HG03575 (cell line): ENCODE data around the gene HOXB4.

Experiments
- ATAC-seq: cut with Tn5 transposase; IDR thresholded peaks from one replicate; pipeline ENCODE4 v1.9.1; 2021; ENCODE audit not compliant: unreplicated experiment, insufficient number of reproducible peaks, low FRiP score; ENCODE audit errors: extremely low read depth

The HOXB4 gene

DNA sequence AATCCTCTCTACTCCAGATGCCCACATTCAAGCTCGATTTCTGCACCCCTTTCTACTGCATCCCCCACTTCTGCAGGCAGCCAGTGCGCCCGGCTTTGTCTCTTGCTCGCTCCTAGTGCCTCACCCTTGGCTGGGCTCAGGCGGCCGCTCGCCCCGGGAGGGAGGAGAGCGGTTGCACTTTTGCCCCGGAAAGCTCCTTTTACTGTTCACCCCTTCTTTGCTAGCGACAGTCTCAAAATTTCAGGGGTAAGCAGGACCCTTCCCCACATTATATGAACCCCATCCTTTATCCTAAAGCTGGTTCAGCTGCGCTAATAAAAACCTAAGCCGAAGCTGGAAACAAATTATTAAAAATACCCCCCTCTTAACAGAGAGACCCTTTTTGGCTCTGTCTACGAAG is 14.4 kb upstream of the HOXB4 start:
- no peak for ATAC-seq

DNA sequence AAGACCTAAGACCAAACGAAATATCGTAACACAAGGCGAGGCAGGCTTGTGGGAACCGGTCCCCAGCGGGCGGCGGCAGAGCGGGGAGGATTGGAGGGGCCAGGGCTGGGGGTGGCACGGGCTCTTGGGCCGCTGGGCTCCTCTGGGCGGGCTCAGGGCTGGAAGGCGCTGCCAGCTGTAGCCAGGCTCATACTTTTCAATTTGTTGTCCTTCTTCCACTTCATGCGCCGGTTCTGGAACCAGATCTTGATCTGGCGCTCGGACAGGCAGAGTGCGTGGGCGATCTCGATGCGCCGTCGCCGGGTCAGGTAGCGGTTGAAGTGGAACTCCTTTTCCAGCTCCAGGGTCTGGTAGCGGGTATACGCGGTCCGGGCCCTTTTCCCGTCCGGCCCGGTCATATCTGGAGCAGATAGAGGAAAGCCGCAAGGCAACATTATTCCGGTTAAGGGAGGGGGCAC is 13.9 kb upstream of the HOXB4 start:
- no peak for ATAC-seq

DNA sequence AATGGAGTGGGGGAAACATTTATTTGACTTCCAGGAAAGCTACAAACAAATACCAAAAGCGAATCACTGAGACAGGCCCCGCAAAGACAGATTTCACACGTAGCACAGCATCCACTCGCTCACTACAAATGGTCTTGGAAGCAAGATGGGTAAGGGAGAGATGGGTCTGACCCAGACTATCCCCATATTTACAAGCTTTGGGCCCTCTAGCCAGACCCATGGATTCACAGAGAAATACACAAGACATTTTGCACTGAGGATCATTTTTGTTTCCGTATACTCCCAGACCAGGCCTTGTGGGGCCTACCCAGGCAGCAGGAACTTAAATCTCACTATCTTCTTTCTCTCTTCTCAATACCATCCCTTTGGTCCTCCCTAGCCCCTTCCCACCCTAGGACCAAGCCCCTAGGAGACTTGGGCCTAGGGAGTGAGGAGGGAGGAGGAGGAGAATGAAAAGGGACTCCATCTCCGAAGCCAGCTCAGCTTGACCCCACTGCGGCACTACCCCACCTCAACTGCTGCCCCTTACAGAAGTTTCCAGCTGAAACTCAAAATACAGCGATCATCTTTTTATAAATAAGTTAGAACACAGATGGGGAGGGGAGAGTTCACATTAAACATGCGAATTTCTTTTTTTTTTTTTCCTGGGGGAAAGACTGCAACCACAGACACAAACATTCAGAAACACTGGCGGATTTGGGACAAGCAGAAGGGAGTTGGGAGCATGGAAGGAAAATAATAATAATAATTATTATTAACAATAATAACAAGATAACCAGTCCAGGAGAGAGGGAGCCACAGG is 13.3 kb upstream of the HOXB4 start:
- no peak for ATAC-seq

DNA sequence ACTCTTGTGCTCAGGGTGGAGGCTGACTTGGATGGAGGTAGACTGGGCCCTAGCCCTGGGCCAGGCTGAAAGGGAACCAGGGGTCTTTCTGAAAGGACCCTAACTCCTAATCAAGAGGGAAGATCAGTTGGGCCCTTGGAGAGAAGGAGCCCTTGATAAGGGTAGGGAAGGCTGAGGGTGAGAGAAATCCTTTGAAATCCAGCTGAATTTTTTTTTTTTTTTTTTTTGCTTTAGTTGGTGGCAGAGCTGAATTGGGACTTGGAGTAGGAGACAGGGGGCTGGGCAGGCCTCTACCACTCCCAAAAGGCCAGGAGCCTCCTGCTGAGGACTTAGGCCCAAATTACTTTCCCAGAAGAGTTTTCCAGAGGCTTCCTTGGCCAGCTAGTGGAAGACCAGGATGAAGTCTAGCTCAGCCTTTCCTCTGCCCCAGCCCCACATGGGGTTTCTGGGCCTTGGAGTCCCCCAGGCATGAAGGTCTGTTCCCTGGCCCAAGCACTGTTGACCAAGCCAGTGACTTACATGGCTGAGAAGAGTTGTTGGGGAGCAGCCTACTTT is 12.5 kb upstream of the HOXB4 start:
- no peak for ATAC-seq

DNA sequence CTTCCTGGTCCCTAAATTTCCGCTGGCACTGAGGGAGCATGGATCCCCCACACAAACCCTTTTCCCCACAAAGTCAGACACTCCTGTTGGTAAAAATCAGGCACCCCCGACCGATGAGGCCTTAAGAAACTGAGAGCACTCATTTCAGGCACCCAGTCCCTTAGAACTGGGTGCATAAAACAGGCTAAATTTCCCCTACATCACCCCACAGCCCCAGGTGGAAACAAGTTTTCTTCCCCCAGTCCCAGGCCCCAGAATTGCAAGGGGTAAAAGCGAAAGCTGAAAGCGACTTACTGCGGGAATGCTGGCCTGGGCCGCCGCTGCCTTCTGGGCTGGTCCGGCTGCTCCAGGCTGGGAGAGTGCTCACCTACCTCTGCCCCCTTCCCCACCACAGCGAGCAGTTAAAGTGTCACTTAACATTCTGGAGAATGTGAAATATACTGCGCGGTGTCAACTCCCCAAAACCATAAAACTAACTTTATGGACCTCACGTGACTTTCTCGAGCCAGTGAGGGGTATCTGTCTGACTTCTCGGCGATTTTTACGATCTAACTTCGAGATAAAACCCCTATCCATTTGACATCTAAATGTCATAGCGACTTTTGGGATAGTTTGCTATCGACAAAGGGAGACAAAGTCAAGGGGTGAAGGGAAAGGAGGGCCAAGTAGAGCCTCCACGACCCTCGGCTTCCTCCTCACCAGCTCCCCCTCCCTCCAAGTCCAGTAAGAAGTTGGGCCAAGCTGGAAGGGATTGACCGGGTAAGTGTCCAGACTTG is 11.9 kb upstream of the HOXB4 start, which contains the start of gene HOXB3:
HOXB3 (minus strand) TSS at position 411 of the 776 bp plus-strand sequence. CDS start 37,767 bp downstream, outside the sequence.
- ATAC-seq: no peak

DNA sequence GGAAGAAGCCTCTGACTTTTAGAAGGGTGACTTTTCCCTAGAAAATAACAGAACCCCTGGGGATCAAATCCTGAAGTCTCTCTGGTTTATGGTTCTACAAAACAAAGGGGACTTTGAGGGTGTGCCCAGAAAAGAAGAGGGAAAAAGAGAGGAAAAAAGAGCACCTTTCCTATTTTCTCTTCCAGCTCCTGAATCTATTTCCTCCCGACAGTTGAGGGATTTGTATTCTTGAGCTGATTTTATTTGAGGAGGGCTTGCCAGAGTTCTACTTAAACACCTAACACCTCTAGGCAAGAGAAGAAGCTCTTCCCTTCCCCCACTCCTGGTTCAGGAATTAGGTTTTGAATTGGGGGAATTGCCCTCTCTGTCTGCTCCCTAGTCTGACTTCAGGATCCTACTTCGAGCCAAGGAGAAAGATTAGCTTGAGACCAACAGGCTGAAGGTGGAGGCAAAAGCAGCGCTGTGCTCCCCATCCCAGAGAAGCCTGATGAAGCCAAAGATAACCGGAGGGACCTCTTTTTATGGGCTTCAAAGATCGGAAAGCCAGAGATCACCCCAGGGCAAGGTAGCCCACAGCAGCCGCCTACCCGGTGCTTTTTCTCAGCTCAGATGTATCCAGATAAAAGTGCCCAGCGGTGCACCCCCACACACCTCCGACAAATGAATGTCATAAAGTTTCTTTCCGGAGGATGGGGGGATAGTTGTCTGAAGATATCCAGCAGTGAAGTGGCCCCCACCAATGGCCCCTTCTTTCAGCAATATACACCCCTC is 11.1 kb upstream of the HOXB4 start:
- no peak for ATAC-seq

DNA sequence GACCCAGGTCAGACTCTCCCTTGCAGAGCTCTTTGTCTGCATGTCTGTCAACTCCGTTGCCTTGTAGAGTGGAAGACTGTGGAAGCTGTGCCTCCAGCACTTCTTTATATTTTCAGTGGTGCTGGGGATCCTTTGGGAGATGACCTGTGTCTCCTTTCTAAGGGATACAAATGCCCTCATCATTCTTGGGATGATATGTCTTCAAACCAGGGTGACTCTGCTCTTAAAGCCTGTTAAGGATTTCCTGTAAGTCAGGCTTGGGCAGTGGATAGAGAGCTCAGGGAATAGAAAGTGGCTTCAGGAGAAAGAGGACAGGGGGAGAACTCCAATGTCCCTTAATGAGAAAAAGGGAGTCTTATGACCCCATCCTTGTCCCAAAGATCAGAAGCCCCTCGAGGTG is 10.4 kb upstream of the HOXB4 start:
- no peak for ATAC-seq

DNA sequence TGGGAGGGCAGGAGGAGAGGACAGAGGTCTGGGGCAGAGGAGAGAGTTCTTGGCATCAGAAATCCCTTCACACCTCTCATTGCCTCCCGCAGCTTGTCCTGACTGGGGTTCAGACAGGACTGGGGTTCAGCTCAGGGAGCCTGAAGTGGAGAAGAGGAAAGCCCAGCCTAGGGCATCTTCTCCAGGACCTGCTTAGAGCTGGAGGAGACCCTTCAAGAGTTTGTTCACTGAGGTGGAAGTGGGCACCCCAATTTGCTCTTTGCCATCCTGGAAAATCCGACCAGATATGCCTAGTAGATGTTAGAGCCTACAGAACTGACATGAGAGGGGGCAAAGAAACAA is 9.9 kb upstream of the HOXB4 start:
- ATAC-seq: no peak

DNA sequence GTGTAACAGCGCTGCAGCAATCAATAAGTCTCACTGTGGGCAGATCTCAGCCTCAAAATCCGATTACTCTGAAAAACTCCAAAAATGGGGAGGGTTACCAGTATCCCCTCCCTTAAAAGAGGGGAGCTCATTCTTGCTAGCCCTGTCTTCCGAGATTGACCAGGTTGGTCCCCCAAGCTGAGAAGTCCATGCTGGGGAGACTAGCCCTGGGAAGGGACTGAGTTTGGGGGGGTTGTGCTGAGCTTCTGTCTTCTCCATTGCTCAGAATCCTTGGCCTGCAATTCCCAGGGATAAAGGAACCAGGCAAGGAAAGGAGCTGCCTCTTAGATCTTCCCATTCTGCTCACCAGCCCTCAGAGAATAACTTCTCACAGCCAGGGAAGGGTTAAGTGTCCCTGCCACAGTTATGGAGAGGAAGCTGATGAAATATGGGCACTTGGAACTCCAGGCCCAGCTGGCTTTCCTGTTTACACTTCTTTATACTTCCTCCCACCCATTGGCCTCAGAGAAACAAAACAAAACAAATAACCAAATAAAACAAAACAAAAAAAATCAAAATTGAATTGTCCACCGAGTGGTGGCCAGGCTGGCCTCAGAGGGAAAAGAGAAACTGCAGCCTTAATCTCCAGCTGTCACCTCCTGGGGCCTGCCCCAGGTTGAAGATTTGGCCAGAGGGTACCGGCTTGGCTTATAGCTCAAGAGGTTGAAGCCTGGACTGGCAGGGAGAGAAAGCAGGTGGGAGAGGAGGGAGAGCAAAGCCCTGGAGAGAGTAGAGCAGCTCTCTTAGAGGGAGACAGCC is 9.3 kb upstream of the HOXB4 start:
- no peak for ATAC-seq

DNA sequence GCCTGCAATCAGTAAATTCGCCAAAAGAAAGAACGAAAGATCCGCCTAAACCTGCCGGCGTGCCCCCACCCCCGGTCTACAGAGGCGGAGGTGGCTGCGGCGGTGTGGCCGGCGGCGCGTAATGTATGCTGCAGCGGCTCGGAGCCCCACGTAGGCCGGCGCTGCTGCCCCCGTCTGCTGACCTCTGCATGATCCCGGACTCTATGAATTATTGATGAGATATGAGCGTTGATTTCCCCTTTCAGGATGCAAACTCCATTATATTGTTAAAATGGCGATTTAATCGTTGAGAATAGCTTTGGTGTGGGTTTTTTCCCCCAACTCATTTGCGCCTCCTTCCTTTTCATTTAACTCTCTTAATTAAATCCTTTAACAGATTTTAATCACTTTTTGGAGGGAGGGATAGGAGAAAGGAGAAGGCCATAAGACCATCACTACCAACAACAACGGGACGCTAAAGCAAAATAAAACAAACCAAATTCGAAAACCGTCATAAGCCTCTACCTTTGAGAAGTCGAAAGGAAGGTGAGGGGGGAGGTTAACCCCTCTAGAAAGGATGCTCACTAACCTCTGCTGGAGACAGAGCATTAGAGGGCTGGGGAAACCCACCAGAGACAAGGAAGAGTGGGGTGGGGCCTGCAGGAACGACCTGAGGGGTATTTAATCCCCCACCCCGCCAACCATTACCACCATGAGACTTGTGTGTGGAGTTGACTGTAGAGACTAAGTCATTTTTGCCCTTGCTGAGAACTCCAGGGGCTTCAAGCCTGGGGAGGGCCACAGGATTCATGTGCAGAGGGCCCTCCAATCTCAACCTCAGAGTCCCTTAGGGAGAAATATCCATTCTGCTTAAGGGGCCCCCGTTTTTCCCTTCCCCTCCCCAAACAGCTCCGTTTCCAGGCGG is 8.5 kb upstream of the HOXB4 start:
- no peak for ATAC-seq

DNA sequence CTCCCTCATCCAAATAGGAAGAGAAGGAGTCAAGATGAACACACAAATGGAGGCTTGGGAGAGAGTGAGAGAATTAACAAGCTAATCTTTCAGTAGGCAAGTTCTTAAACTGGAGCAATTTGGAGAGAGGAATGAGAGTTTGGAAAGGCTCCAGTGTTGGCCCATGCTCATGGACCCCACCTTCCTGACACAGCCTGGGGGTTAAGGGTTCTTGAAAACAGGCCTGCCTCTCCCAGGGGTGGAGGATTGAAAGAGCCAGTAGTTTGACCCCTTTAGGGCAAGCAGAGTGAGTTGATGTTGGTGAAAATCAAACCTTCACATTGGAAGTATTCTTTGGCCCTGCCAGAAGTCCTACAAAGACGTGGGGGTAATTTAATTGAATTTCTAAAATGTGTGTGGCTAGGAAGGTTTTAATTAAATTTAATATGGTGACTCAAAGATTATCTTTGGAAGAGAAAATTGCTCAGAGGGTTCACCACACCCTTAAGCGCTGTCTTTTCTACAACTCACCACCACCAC is 6.1 kb upstream of the HOXB4 start:
- no peak for ATAC-seq

DNA sequence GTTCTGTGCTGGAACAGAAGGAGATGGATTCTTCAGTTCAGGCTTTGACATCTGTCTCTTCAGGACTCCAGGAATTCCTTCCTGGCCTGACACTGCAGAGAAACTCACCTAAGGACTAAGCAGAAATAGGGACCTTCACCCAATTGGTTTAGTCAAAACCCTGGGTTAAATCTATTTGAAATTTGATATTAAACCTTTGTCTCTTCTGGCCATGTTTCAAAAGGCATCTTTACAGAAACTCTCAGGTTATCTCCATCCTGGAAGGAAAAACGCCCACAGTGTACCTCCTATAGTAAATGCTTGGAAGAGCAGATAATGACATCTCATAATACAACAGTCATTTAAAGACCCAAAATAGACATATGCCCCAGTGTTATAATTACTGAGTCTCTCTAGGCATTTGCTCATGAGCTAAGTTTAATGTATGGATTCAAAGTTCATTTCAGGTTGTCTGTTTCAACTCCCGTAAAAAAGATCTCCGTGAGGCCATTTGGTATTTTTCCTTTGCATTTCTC is 5.6 kb upstream of the HOXB4 start:
- no peak for ATAC-seq

DNA sequence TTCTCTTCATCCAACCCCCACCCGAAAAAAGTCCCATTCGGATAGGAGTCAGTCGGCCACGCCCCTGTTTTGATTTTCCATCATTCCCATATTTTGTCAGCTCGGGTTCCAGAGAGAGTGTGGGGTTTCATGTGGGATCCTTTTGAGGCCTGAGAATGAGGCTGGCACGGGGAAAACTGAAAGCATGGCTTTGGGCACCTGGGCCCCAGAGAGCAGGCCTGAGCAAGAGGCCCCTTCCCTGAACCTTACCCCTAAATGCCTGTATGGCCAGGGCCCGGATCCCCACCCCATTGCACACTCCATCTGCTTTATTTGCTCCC is 4.6 kb upstream of the HOXB4 start:
- ATAC-seq: no peak

DNA sequence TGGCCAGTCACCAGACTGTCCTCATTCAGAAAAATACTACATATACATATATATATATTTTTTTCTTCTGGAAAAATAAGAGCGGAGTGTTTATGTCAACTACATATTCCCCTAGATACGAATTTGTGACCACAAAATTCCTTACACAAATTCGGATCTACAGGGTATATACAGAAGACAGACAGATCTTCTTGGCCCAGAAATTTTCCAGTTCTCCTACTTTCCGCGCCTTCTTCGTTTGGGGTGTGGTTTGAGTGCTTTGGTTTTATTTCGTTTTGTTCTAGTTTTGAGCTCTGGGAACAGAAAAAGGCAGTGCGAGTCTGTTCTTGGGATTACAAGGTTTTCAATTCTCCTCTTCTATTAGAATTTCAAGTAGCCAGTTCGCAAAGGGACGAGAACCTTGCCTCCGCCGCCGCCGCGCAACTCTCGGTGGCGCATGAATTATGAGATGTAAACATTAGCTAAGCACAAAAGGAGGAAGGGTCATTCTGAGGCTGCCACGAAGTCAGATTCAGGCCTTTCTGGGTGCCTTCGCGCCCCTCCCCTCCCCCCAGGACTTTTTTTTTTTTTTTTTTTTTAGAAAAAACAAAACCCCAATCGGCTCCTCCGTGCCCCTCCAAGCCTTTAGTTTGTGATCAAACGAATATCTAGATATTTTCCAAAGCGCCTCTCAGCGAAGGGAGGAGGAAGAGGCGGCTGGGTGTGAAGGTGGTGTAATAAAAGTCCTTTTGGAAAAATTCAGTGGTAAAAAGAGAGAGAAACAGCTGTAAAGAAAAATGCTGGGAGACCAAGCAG is 1.8 kb upstream of the HOXB4 start:
- ATAC-seq: no peak

DNA sequence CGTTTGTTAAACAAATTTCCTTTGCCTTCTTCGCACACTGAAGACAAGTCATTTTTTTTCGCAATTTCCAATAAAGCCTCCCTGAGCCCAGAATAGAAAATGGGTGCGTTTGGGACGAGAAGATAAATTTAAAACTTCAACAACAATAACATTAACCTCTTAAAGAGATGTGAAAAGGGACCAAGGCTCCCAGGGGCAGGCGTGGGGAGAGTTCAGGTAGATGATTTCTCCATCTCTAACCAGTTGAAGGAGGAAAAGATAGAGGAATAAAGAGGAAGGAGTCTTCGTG is 1.3 kb upstream of the HOXB4 start:
- no peak for ATAC-seq

DNA sequence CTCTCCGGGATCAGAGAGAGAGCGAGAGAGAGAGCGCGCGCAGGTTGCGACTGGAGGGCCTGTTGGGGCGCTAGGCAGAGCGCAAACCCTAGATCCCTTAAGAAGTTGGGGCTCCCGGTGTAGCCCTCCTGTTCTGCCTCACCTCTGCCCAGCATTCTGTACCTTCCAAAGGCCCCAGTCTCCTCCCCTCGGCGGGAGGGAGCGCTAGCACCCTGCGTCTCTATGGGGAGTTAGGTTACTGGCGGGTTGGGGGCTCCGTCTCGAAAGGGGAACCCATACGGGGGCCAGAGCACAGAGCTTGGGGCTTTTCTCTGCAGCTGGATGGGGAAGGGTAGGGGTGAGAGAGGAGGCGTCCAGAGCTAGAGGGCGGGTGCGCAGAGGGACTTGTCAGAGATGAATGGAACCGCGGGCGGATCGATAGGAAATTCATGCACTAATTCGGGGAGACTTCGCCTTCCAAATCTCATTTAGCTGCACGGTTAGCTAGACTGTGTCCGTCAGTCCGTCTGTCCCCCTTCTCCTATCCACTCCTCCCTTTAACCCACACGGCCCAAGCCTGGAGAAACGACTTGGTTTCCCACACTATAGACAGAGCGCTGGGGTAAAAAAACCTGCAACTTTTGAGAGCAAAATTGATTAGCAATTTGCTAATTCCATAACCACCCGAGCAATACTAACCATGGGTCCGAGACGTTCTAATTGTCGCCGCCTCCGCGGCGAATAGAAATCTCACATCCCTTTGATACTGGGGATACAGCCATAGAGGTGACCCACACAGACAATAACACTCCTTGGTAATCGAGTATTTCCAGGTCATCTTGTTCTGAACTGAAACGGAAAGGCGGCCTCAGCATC is 693 bp upstream of the HOXB4 start:
- no peak for ATAC-seq
